ENCODE measurements around the gene PID1.

The PID1 gene

DNA sequence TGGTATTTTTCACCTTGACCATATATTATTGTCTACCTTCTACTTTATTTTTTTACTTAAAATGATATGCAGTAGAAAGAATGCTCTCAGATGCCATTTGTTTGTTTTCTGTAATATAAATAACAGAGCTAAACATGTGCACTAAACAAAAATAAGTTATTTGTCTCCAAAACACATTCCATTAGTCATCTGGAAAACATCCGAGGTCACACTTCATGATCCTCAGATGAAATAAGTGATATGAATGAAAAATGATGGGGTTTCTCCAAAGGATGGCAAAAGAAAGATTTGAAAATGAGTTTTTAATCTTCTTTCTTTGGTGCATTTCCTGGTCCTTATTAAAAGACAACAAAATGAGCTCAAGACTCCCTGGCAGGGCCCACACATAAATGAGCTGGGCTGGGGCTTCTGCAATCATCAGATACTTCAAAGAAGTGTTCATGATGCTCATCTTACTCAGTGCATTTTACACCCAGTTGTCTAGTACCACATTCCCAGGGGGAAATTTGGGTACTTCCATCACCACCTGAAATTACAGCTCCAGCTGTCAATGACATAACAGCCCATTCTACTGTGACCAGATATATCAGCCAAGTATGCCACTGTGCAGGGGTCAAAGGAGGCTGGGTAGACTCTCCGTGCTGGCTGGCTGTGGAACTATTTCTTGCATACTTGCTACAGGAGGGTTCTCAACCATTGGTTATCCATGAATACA is 283.5 kb downstream of the PID1 start:
- DNase-seq = no peak

DNA sequence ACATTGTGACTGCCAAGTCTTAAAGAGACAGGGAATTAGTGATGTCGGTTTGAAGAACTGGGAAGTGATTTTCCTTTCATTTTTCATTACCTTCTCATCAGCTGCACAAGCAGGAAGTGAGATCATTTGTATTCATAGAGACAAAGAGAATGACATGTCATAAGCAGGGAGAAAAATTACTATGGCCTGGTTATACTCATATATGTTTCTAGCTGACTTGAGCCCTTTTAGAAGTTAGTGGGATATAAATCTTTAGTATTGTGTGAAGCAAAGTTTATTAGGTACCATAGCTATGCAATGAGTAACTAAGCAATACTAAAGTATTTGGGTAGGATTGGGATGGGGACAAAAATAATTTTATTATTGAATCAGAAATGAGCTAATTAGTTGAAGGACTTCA is 284.1 kb downstream of the PID1 start:
- DNase-seq = no peak

DNA sequence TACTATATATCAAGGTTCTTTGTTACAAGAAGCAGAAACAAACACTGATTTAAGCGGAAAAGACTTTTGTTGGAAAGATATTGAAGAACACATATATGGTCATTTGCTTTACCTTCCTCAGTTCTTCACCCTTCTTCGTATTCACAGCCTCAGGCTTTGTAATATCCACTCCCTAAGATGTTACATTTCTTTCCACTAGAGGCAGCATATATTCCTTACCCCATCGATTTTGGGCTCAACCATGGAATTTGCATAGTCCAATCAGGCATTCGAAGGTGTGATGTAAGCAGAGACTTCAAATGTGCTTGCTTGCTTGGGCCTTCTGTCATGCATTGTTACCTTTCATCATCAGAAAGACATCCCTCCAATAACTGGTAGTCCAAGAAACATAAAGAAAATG is 287.4 kb downstream of the PID1 start:
- no peak for DNase-seq

DNA sequence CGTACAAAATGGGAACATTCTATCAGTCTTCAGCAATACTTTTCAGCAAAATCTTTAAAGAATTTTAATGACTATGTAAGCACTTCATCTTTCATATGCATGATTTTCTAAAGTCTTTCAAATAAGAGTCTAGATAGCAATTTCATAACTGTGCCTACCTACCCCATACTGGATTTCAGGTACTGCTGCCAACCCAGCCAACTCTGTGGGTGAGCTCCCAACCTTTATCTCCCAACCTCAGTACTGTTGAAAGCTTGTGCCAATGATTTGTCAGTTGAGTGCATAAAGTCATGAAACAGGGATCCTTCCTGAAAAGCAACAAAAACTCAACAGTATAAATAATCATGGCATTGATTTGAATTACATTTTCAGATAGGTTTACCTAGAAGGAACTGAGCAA is 296.9 kb downstream of the PID1 start:
- no peak for DNase-seq
